ENCODE results near the gene MAP2.

GRCh38 chr2:209511637-209512036 is 87.8 kb downstream of the MAP2 start:
- TF ChIP-seq EZH2 (IDR thresholded peaks at IDR 0.05; ENCODE audit: borderline replicate concordance, control insufficient read depth, low read depth, low read length) (no peak), POLR2A (IDR thresholded peaks at IDR 0.05; ENCODE audit: low read depth, low read length) (no peak), CTCF (IDR thresholded peaks at IDR 0.05 in 2 of 3, conservative IDR thresholded peaks at IDR 0.05 in 1 of 3; ENCODE audit: control insufficient read depth in 2 of 3, extremely low read depth in 1 of 3, insufficient read depth in 1 of 3, low read depth in 3 of 3, low read length in 3 of 3) (no peak), ZBTB40 (IDR thresholded peaks at IDR 0.05; ENCODE audit: borderline replicate concordance) (no peak)

Data from GM12878 (cell line).